GM13976 (cell line): Measurements from ENCODE around the gene BEAN1.

Experiments
- DNase-seq: peaks from one replicate; pipeline ENCODE4 v3.0.0; 2012; ENCODE audit warnings: low spot score
- CTCF ChIP-seq: IDR thresholded peaks from 2 replicates; pipeline ENCODE4 v1.5.1; 2012; ENCODE audit warnings: borderline replicate concordance, mild to moderate bottlenecking; ENCODE audit not compliant: insufficient read depth; ENCODE audit errors: extremely low read depth, missing control alignments, control extremely low read depth
- in situ Hi-C: fragments of 300-500 bp; cut with MboI; formaldehyde crosslinking; loops from one replicate; pipeline ENCODE4 v1.12.0; 2022; ENCODE audit warnings: low sequenced_read_pairs, mixed read lengths, inconsistent platforms; ENCODE audit not compliant: unreplicated experiment

BEAN1 gene

GRCh38 chr16:66521951-66522771, 95.1 kb downstream of the BEAN1 start:
- no peak for TF ChIP-seq CTCF
- DNase-seq = peak; percentile 66
- in situ Hi-C loops = no loop called here

DNA sequence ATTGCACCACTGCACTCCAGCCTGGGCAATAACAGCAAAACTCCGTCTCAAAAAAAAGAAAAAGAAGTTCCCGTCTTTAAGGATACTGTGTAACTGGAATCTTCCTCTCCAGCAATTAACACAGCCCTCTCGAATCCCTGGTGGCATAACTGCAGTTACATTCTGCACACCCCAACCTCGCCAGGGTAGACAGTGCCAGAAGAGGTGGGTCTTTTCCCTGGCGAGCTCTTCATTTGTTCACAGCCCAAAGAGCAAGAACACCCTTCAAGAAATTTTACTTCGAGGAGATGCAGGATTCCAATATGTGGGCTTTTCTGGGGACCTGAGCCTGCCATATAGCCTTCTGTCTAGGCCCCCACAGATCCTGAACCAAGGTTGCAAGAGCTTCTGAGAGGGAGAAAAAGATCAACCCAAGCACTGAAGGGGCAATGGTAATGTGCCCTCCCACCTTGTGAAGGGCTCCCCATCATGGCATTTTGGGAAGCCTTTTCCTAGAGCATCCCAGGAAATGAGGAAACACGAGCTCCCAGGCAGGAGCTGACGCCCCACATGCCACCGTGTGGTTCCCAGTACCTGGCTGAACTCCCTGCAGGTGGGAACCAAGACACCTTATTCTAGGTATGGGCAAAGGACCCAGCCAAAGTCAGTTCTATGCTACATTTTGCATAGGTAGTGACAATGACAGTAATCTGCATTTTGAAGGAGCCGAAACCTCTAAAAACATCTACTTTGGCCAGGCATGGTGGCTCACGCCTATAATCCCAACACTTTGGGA, 95.9 kb downstream of the BEAN1 start:
- TF ChIP-seq CTCF = no peak
- in situ Hi-C loops = no loop called here
- no peak for DNase-seq

- in situ Hi-C loops = no loop called here
These were observed 96.8 kb downstream of the BEAN1 start for GRCh38 chr16:66523861-66524354.

GRCh38 chr16:66524601-66525164, 97.6 kb downstream of the BEAN1 start:
- no peak for TF ChIP-seq CTCF
- in situ Hi-C loops = no loop called here
- DNase-seq = peak; percentile 67

More at GRCh38 chr16:66523861-66524354, 96.8 kb downstream of the BEAN1 start:
- peak; percentile 46 for DNase-seq
- TF ChIP-seq CTCF = no peak

DNA sequence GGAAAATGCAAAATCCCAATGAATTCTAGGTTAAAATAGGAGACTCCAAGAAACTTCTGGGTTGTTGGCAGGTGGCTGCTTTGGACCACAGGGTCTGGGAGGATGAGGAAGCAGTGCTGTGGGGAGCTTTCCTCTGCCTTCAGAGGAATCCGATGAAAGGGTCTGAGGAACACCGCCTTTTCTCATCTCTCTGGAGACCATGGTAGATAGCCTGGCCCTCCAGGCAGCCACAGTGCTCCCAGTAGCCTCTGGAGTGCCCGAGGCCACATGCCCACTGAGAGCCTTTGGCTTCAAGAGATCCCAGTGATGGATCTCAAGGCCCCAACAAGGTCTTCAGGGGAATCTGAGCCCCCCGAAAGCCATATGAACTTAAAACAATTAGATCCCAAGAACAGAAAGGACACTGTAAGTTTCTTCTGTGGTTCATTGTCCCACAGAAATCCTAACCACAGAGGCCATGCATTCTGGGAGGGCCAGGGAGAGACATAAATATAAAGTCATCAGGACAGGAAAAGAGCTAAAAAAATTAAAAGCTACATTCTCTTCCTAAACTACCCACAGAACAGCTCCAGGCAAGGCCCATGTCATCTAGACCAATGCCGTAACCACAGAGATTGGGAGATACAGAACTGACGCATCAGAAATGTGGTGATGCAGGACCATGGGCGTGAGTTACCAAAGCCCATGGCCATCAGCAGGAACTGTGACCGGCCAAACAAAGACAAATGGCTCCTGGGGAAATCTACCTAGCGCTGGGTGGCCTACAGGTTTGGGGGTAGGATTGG, 98.5 kb downstream of the BEAN1 start:
- in situ Hi-C loops = no loop called here
- TF ChIP-seq CTCF = no peak

DNA sequence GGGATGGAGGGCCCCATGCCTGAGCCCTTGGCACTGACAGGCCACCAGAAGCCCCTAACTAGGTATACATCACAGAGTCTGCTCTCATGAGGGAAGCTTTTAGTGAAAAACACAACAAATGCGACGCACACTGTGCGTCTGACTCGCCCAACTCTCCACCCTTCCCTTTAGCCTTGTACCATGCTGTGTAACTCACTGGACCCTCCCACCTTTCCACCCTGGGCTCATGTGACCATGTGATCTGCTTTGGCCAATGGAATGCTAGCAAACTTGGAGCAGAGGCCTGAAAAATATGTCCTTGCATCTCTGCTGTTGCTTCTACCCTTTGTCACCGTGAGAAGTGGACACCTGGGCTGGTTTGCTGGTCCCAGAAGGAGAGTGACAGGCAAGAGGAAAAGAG, 101.2 kb downstream of the BEAN1 start:
- DNase-seq = no peak
- TF ChIP-seq CTCF = no peak
- in situ Hi-C loops = no loop called here

More for the DNA sequence above, 98.5 kb downstream of the BEAN1 start:
- no peak for DNase-seq
